NCI-H446 (cell line): ENCODE measurements around the gene MYO9B.
"Not testable (repeated sequence)": the region's sequence is repeated elsewhere in the genome, so short reads cannot be mapped to it uniquely, and the experiment has no call there.

Experiments
- DNase-seq, 2 experiments: peaks; one replicate each; lab custom pipeline; 2025; lab: John Stamatoyannopoulos, UW

MYO9B gene

DNA sequence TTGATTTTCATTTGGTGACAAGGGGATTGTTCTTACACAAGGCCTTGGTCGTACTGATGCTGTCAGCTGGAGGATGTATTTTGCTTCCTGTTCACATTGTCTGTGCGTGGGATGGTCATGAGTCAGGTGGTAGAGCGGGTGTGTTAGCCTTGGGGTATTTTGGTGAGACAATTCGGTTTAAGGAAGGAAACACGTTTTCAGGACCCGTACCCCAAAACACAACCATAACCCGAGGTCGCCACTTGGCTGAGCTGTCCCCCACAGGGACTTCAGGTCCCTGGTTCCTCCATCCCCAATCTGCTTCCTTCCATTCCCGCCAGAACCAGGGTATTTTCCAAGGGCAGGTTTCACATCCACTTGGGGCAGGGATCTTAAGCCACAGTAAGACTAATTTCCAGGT is 15.0 kb downstream of the MYO9B start:
- DNase-seq = no peak

- no peak for DNase-seq
Measured at GRCh38 chr19:17091758-17092333, 16.3 kb downstream of the MYO9B start.

GRCh38 chr19:17092696-17093095 is 17.1 kb downstream of the MYO9B start:
- no peak for DNase-seq

DNA sequence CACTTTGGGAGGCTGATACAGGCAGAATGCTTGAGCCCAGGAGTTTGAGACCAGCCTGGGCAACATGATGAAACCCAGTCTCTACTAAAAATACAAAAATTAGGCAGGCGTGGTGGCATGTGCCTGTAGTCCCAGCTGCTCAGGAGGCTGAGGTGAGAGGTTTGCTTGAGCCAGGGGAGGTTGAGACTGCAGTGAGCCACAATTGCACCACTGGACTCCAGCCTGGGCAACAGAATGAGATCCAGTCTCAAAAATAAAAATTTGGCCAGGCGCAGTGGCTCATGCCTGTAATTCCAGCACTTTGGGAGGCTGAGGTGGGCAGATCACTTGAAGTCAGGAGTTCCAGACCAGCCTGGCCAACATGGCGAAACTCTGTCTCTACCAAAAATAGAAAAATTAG is 19.1 kb downstream of the MYO9B start:
- DNase-seq = not testable (repeated sequence)

- DNase-seq = no peak
Measured at GRCh38 chr19:17095141-17095919, 19.8 kb downstream of the MYO9B start.

- no peak for DNase-seq
Measured at GRCh38 chr19:17097593-17098126, 22.1 kb downstream of the MYO9B start.

DNA sequence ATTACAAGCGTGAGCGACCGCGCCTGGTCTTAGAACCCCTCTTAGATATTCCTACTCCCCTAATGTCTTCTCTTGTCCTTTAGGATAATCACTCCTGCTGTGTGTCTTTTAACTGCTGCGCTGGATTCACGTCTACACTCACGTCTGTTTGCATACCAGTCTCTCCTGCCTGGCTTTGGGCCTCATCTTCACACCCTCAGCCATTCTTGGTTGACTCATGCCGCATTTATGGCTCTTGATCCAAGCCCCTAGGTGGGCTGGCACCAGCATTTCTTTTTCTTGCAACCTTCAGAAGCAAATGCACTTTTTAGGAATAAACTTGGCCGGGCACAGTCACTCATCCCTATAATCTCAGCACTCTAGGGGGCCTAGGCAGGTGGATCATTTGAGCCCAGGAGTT is 22.7 kb downstream of the MYO9B start:
- DNase-seq = no peak

DNA sequence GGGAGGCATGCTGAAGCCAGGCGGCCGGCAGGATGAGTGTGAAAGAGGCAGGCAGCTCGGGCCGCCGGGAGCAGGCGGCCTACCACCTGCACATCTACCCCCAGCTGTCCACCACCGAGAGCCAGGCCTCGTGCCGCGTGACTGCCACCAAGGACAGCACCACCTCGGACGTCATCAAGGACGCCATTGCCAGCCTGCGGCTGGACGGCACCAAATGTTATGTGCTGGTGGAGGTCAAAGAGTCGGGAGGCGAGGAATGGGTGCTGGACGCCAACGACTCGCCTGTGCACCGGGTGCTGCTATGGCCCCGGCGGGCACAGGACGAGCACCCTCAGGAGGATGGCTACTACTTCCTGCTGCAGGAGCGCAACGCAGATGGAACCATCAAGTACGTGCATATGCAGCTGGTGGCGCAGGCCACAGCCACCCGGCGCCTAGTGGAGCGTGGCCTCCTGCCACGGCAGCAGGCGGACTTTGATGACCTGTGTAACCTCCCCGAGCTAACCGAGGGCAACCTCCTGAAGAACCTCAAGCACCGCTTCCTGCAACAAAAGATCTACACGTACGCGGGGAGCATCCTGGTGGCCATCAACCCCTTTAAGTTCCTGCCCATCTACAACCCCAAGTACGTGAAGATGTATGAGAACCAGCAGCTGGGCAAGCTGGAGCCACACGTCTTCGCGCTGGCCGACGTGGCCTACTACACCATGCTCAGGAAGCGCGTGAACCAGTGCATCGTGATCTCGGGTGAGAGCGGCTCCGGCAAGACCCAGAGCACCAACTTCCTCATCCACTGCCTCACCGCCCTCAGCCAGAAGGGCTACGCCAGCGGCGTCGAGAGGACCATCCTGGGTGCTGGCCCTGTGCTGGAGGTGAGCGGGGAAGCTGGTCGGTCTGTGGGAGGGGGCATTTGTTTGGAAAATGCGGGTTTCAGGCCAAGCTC is 26.4 kb downstream of the MYO9B start:
- DNase-seq = no peak

GRCh38 chr19:17103177-17103576 is 27.6 kb downstream of the MYO9B start:
- DNase-seq = peak in 1 of 2 experiments; percentile 11

DNA sequence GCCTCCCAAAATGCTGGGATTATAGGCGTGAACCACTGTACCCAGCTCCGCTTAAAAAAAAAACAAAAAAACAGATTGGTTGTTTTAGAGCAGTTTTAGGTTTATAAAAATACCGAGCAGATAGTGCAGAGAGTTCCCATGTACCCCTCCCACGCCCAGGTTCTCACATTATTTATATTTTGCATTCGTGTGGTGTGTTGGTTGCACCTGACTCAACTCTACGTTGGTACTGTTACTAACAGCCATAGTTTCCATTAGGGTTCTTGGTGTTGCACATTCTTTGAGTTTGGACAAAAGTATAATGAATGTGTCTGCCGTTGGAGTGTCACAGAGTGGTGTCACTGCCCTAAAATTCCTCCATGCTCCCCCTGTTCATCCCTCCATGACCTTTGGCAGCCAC is 29.1 kb downstream of the MYO9B start:
- DNase-seq = no peak

- no peak for DNase-seq
Measured at GRCh38 chr19:17105556-17105955, 30.0 kb downstream of the MYO9B start.

- DNase-seq = not testable (repeated sequence)
Measured at GRCh38 chr19:17106964-17107363, 31.4 kb downstream of the MYO9B start.

DNA sequence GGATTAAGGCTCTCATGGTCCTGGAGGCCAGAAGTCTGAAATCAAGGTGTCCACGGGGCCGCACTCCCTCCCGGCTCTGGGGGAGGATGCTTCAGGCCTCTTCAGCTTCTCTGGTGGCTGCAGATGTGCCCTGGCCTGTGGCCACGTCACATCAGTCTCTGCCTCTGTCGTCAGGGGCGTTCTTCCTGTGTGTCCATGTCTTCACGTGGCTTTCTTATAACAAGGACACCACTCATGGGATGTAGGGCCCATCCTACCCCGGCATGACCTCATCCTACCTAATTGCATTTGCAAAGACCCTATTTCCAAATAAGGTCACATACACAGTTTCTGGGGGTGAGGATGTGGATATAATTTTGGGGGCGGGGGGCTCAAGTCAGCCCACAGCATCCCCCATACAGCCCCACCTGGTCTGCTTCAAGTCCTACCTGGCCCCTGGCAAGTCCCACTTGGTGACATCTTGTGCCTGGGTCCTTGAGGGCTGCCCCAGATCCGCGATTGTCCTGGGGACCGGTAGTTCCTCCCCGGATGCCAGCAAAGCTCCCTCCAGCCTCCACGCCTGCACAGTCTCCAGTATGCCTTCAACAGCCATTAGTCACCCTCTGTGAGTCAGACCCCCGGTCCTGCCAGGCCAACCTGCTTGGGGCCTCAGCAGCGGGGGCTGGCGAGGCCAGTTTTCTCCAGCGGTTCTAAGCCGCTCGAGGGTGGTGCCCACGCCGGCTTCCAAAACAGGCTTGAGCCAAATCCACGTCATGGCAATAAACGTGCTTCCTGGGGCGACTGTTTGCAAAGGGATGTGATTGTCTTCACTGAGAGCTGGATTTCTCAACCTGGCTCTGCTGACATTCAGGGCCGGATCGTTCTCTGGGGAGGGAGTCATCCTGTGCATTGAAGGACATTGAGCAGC is 32.2 kb downstream of the MYO9B start:
- DNase-seq = peak in 1 of 2 experiments; percentile 54

GRCh38 chr19:17108453-17108784 is 32.8 kb downstream of the MYO9B start:
- DNase-seq = no peak

DNA sequence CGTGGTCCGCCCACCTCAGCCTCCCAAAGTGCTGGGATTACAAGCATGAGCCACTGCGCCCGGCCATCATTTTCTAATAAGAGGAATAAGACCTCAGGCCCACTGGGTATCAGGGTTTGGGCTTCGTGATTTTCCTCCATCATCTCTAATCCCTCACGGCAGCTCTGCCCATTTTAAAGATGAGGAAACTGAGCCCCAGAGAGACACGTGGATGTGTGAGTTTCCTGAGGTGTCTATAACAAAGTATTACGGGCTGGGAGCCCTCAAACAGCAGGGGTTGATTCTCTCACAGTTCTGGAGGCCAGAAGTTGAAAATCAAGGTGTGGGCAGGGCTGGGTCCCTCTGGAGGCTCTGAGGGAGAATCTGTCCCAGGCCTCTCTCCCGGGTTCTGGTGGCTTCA is 33.7 kb downstream of the MYO9B start:
- DNase-seq = no peak

- no peak for DNase-seq
Measured at GRCh38 chr19:17109962-17110598, 34.5 kb downstream of the MYO9B start.

GRCh38 chr19:17110599-17110966 is 35.0 kb downstream of the MYO9B start:
- no peak for DNase-seq

DNA sequence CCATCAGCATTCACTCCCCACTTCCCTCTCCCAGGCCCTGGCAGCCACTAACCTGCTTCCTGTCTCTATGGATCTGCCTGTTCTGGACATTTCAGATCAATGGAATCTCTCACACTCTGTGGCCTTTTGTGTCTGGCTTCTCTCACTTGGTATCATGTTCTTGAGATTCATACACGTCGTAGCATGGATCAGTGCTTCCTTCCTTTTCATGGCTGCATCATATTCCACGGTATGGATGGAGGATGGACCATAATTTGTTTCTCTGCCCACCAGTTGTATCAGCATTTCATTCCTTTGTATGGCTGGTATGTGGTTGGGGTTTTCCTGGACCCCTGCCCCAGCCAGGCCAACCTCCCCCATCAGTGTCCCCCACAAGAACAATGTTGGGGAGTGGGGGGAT is 36.2 kb downstream of the MYO9B start:
- no peak for DNase-seq

DNA sequence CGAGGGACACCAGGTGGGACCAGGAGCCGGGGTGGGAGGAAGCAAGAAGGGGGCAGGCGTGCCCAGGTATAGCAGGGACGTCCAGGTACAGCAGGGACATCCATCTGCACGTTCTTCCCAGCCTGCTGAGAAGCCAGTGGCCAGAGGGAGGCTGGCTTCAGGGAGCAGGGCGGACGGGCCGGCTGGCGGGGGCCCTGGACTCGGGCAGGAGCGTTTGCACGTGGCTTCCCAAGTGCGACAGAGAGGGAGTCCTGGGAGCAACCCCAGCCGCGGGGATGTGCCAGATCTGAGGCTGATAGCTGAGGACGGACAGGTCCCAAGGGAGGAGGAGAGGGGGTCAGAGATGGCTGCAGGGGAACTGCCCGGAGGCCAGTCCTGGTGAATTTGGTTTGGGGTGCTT is 36.7 kb downstream of the MYO9B start:
- no peak for DNase-seq

DNA sequence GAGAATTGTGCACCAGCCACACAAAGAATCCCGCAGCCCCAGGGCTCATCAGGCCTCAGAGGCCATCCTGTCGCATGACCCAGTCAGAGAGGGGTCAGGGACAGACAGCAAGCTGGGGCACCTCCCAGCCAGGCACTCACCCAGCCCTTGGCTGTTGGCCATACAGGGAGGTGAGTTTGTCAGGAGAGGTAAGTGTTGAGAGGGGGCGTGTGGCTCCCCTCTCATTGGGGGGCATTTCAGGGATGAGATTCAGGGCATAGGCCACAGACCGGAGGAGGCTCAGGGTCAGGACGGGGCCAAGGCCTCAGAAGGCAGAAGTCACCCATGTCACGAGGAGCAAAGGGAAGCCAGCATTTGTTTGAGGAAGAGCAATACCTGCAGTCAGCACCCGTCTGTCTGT is 37.1 kb downstream of the MYO9B start:
- DNase-seq = no peak

DNA sequence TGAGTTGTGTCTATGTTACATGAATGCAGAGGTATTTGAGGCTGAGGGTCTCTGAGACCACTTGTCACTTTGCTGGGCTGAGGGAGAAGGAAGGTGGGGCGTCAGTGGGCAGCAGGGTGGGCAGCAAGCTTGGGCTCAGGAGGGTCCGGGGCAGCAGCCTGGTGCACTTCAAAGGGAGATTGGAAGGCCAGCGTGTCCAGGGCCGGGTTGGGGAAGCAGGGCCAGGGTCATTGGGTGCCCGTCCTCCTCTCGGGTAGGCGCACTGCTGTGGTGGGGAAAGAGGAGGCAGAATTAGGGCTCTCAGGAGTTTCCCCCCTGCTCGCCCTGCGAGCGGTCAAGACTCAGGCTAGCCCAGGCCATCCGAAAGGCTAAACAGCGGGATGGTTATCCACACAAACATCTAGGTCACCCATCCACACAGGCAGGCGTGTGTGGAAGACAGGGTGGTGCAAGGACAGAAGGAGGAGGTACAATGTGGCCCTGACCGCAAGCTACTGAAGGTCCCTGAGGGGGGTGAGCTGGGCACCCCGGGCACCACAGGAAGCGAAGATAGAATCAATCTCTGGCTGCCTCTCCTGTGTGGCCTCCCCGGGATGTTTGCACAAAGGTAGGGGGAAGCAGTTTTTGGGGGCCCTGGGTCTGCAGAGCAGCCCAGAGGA is 37.7 kb downstream of the MYO9B start:
- no peak for DNase-seq
